Measurements from ENCODE around the gene GRB10. TPM values are rescaled to one million over a fixed set of nuclear protein-coding genes. Genes with fewer than 3 reads are reported as not detected.

Gene GRB10
- polyA plus RNA-seq, 3 donors, result 1.3 to 3.1 (median 1.5) TPM

- H3K9me3 ChIP-seq (replicated peaks in 1 of 2; ENCODE audit: control insufficient read depth in 1 of 2, insufficient read depth in 1 of 2, low read length in 2 of 2), result no peaks in the 10 kb centered on the region
- H3K27me3 ChIP-seq (ENCODE audit: control insufficient read depth in 2 of 2, insufficient read depth in 2 of 2, low read length in 2 of 2), result no peaks in the 10 kb centered on the region
- no peak overlapping the region for H3K4me3 ChIP-seq (replicated peaks in 1 of 3; ENCODE audit: low read depth in 2 of 3, low read length in 3 of 3)
- peaks cover 0 to 3% (median 0%) of the 10 kb centered on the region in 7 donors for H3K9me3 Mint-ChIP-seq
- H3K36me3 ChIP-seq (replicated peaks in 1 of 2; ENCODE audit: control insufficient read depth in 1 of 2, insufficient read depth in 2 of 2, low read length in 2 of 2), result peaks cover 0 to 7% of the 10 kb centered on the region in 2 donors
- peaks cover 8% of the 10 kb centered on the region for H3K4me1 Mint-ChIP-seq
- TF ChIP-seq, protein P1, sequence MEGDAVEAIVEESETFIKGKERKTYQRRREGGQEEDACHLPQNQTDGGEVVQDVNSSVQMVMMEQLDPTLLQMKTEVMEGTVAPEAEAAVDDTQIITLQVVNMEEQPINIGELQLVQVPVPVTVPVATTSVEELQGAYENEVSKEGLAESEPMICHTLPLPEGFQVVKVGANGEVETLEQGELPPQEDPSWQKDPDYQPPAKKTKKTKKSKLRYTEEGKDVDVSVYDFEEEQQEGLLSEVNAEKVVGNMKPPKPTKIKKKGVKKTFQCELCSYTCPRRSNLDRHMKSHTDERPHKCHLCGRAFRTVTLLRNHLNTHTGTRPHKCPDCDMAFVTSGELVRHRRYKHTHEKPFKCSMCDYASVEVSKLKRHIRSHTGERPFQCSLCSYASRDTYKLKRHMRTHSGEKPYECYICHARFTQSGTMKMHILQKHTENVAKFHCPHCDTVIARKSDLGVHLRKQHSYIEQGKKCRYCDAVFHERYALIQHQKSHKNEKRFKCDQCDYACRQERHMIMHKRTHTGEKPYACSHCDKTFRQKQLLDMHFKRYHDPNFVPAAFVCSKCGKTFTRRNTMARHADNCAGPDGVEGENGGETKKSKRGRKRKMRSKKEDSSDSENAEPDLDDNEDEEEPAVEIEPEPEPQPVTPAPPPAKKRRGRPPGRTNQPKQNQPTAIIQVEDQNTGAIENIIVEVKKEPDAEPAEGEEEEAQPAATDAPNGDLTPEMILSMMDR (IDR thresholded peaks at IDR 0.05), result no peak
- H4K20me1 ChIP-seq (ENCODE audit: insufficient read depth, low read length), result no peaks in the 10 kb centered on the region
- no CpG with 5 or more reads among the region's 3 CpGs for WGBS (ENCODE audit: insufficient coverage)
- peaks cover 0 to 1% (median 0%) of the 10 kb centered on the region in 3 donors for H3K27me3 Mint-ChIP-seq (ENCODE audit: low read depth in 3 of 3)
- H3K36me3 Mint-ChIP-seq, result peaks cover 16 to 20% of the 10 kb centered on the region in 2 donors
- H3K4me1 ChIP-seq (ENCODE audit: control insufficient read depth in 1 of 2, insufficient read depth in 2 of 2, low read length in 2 of 2), result peaks cover 0 to 5% of the 10 kb centered on the region in 2 donors
- no peak for DNase-seq
- H3K9ac ChIP-seq (ENCODE audit: insufficient read depth, low read length, poor library complexity, severe bottlenecking), result no peak overlapping the region
- no peaks in the 10 kb centered on the region for H3K79me2 ChIP-seq (ENCODE audit: insufficient read depth, low read length)
- no peak overlapping the region for H2AFZ ChIP-seq (ENCODE audit: insufficient read depth, low read depth, low read length, poor library complexity, severe bottlenecking)
- H3K4me2 ChIP-seq (replicated peaks; ENCODE audit: extremely low read depth, low read length, poor library complexity, severe bottlenecking), result no peak overlapping the region
- H3K27ac Mint-ChIP-seq, result no peak overlapping the region
- intact Hi-C loops (cut with micrococcal nuclease), result loop anchor here in 1 of 2 donors (5.0 kb wide), 1 partner anchor 198 kb away; no protein-coding TSS in a partner anchor
- no peak overlapping the region for H3K4me3 Mint-ChIP-seq
- no peak overlapping the region for H3K27ac ChIP-seq (ENCODE audit: low read depth in 1 of 2, low read length in 2 of 2)
These were observed 112.8 kb downstream of the GRB10 start for GRCh38 chr7:50669890-50670289.

- Mint-ChIP-seq H3K9me3 (peaks cover 0 to 3% (median 0%) of the 10 kb centered on the region in 7 donors), H3K36me3 (peaks cover 9 to 11% of the 10 kb centered on the region in 2 donors), H3K27ac (no peak overlapping the region), H3K4me3 (no peak overlapping the region), H3K27me3 (ENCODE audit: low read depth in 3 of 3) (peaks cover 0 to 1% (median 0%) of the 10 kb centered on the region in 3 donors), H3K4me1 (peaks cover 26% of the 10 kb centered on the region)
- 95% methylated on average over 3 of the region's 5 CpGs for WGBS (ENCODE audit: insufficient coverage)
- H4K20me1 ChIP-seq (ENCODE audit: insufficient read depth, low read length), result no peaks in the 10 kb centered on the region
- H3K27ac ChIP-seq (ENCODE audit: low read depth in 1 of 2, low read length in 2 of 2), result no peak overlapping the region
- no peak overlapping the region for H3K4me2 ChIP-seq (replicated peaks; ENCODE audit: extremely low read depth, low read length, poor library complexity, severe bottlenecking)
- no peak overlapping the region for H3K9ac ChIP-seq (ENCODE audit: insufficient read depth, low read length, poor library complexity, severe bottlenecking)
- H3K79me2 ChIP-seq (ENCODE audit: insufficient read depth, low read length), result no peaks in the 10 kb centered on the region
- no peaks in the 10 kb centered on the region for H3K36me3 ChIP-seq (replicated peaks in 1 of 2; ENCODE audit: control insufficient read depth in 1 of 2, insufficient read depth in 2 of 2, low read length in 2 of 2)
- peaks cover 12 to 26% of the 10 kb centered on the region in 2 donors for H3K4me1 ChIP-seq (ENCODE audit: control insufficient read depth in 1 of 2, insufficient read depth in 2 of 2, low read length in 2 of 2)
- TF ChIP-seq, protein P1 (IDR thresholded peaks at IDR 0.05), result no peak
- H3K9me3 ChIP-seq (replicated peaks in 1 of 2; ENCODE audit: control insufficient read depth in 1 of 2, insufficient read depth in 1 of 2, low read length in 2 of 2), result no peaks in the 10 kb centered on the region
- no peak overlapping the region for H3K4me3 ChIP-seq (replicated peaks in 1 of 3; ENCODE audit: low read depth in 2 of 3, low read length in 3 of 3)
- H3K27me3 ChIP-seq (ENCODE audit: control insufficient read depth in 2 of 2, insufficient read depth in 2 of 2, low read length in 2 of 2), result no peaks in the 10 kb centered on the region
- H2AFZ ChIP-seq (ENCODE audit: insufficient read depth, low read depth, low read length, poor library complexity, severe bottlenecking), result no peak overlapping the region
- intact Hi-C loops (cut with micrococcal nuclease), result no loop called here
- no peak for DNase-seq
These were observed 114.9 kb downstream of the GRB10 start for GRCh38 chr7:50667789-50668226.

Measured in CD14-positive monocyte (primary cell).